Measurements from ENCODE around the gene FIBIN. TPM values are rescaled to one million over a fixed set of nuclear protein-coding genes. Genes with fewer than 3 reads are reported as not detected.

Gene FIBIN
- total and polyA plus RNA-seq, 2 experiments from 2014 or later = 0.21 to 0.66 TPM

GRCh38 chr11:26963764-26964163, 30.1 kb upstream of the FIBIN start:
- peaks cover 6% of the 10 kb centered on the region for H3K27me3 Mint-ChIP-seq (ENCODE audit: insufficient read depth, low read depth, poor library complexity)
- Histone ChIP-seq H3K79me2 (replicated peaks; ENCODE audit: insufficient read depth) (no peaks in the 10 kb centered on the region), H3K4me2 (peak overlapping the region; percentile 67; the same call in 1 of the 2 replicates), H3K9me2 (ENCODE audit: insufficient read depth) (peaks cover 3% of the 10 kb centered on the region; the same call in 1 of the 2 replicates), H3K36me3 (ENCODE audit: insufficient read depth) (no peaks in the 10 kb centered on the region), H3F3A (replicated peaks; ENCODE audit: low read depth) (no peaks in the 10 kb centered on the region), H2AFZ (no peak overlapping the region), H3K4me3 (no peak overlapping the region; the same call in 1 of the 2 replicates), H3K27me3 (ENCODE audit: insufficient read depth) (no peaks in the 10 kb centered on the region), H3K4me1 (ENCODE audit: insufficient read depth) (peaks cover 7% of the 10 kb centered on the region; the same call in 1 of the 2 replicates), H4K20me1 (replicated peaks; ENCODE audit: insufficient read depth) (no peaks in the 10 kb centered on the region), H3K27ac (ENCODE audit: low read depth) (no peak overlapping the region)
- H3K4me1 Mint-ChIP-seq = peaks cover 5% of the 10 kb centered on the region; the same call in 2 of the 3 replicates
- H3K4me3 Mint-ChIP-seq = no peak overlapping the region
- H3K9me3 Mint-ChIP-seq = peaks cover 4% of the 10 kb centered on the region; the same call in 2 of the 3 replicates
- ATAC-seq (no peak), DNase-seq (ENCODE audit: low spot score) (no peak)
- TF ChIP-seq STAT1 (IDR thresholded peaks at IDR 0.05; ENCODE audit: unreplicated experiment) = no peak
- no peak overlapping the region for H3K27ac Mint-ChIP-seq
- peaks cover 5% of the 10 kb centered on the region; the same call in 2 of the 3 replicates for H3K36me3 Mint-ChIP-seq (ENCODE audit: low read depth)

- peak overlapping the region; percentile 67 for H3K4me2 ChIP-seq
- H3F3A ChIP-seq (replicated peaks; ENCODE audit: low read depth) = no peaks in the 10 kb centered on the region
- no peaks in the 10 kb centered on the region for H4K20me1 ChIP-seq (replicated peaks; ENCODE audit: insufficient read depth)
- H3K4me1 Mint-ChIP-seq = peaks cover 5% of the 10 kb centered on the region; the same call in 2 of the 3 replicates
- peaks cover 7% of the 10 kb centered on the region; the same call in 1 of the 2 replicates for H3K4me1 ChIP-seq (ENCODE audit: insufficient read depth)
- DNase-seq (ENCODE audit: low spot score) = no peak
- TF ChIP-seq NANOG (IDR thresholded peaks at IDR 0.05; ENCODE audit: borderline replicate concordance) (no peak), ZNF331 (CRISPR knock-in tag; IDR thresholded peaks at IDR 0.05; ENCODE audit: low read depth) (no peak), ZNF114 (CRISPR knock-in tag; IDR thresholded peaks at IDR 0.05) (no peak), CTCF (conservative IDR thresholded peaks at IDR 0.05; ENCODE audit: low read depth in 2 of 2) (no peak), POLR2AphosphoS5 (IDR thresholded peaks at IDR 0.05; ENCODE audit: low read depth) (no peak), EZH2 (IDR thresholded peaks at IDR 0.05; ENCODE audit: low read depth, unreplicated experiment) (no peak), JUNB (IDR thresholded peaks at IDR 0.05; ENCODE audit: unreplicated experiment) (no peak), EZH2phosphoT487 (IDR thresholded peaks at IDR 0.05; ENCODE audit: unreplicated experiment) (no peak)
- TF ChIP-seq, protein P1, sequence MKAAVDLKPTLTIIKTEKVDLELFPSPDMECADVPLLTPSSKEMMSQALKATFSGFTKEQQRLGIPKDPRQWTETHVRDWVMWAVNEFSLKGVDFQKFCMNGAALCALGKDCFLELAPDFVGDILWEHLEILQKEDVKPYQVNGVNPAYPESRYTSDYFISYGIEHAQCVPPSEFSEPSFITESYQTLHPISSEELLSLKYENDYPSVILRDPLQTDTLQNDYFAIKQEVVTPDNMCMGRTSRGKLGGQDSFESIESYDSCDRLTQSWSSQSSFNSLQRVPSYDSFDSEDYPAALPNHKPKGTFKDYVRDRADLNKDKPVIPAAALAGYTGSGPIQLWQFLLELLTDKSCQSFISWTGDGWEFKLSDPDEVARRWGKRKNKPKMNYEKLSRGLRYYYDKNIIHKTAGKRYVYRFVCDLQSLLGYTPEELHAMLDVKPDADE (IDR thresholded peaks at IDR 0.05) = no peak
- TF ChIP-seq, protein P2, sequence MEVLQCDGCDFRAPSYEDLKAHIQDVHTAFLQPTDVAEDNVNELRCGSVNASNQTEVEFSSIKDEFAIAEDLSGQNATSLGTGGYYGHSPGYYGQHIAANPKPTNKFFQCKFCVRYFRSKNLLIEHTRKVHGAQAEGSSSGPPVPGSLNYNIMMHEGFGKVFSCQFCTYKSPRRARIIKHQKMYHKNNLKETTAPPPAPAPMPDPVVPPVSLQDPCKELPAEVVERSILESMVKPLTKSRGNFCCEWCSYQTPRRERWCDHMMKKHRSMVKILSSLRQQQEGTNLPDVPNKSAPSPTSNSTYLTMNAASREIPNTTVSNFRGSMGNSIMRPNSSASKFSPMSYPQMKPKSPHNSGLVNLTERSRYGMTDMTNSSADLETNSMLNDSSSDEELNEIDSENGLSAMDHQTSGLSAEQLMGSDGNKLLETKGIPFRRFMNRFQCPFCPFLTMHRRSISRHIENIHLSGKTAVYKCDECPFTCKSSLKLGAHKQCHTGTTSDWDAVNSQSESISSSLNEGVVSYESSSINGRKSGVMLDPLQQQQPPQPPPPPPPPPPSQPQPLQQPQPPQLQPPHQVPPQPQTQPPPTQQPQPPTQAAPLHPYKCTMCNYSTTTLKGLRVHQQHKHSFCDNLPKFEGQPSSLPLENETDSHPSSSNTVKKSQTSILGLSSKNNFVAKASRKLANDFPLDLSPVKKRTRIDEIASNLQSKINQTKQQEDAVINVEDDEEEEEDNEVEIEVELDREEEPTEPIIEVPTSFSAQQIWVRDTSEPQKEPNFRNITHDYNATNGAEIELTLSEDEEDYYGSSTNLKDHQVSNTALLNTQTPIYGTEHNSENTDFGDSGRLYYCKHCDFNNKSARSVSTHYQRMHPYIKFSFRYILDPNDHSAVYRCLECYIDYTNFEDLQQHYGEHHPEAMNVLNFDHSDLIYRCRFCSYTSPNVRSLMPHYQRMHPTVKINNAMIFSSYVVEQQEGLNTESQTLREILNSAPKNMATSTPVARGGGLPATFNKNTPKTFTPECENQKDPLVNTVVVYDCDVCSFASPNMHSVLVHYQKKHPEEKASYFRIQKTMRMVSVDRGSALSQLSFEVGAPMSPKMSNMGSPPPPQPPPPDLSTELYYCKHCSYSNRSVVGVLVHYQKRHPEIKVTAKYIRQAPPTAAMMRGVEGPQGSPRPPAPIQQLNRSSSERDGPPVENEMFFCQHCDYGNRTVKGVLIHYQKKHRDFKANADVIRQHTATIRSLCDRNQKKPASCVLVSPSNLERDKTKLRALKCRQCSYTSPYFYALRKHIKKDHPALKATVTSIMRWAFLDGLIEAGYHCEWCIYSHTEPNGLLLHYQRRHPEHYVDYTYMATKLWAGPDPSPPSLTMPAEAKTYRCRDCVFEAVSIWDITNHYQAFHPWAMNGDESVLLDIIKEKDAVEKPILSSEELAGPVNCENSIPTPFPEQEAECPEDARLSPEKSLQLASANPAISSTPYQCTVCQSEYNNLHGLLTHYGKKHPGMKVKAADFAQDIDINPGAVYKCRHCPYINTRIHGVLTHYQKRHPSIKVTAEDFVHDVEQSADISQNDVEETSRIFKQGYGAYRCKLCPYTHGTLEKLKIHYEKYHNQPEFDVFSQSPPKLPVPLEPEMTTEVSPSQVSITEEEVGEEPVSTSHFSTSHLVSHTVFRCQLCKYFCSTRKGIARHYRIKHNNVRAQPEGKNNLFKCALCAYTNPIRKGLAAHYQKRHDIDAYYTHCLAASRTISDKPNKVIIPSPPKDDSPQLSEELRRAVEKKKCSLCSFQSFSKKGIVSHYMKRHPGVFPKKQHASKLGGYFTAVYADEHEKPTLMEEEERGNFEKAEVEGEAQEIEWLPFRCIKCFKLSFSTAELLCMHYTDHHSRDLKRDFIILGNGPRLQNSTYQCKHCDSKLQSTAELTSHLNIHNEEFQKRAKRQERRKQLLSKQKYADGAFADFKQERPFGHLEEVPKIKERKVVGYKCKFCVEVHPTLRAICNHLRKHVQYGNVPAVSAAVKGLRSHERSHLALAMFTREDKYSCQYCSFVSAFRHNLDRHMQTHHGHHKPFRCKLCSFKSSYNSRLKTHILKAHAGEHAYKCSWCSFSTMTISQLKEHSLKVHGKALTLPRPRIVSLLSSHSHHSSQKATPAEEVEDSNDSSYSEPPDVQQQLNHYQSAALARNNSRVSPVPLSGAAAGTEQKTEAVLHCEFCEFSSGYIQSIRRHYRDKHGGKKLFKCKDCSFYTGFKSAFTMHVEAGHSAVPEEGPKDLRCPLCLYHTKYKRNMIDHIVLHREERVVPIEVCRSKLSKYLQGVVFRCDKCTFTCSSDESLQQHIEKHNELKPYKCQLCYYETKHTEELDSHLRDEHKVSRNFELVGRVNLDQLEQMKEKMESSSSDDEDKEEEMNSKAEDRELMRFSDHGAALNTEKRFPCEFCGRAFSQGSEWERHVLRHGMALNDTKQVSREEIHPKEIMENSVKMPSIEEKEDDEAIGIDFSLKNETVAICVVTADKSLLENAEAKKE (CRISPR knock-in tag; IDR thresholded peaks at IDR 0.05) = no peak
- H3K79me2 ChIP-seq (replicated peaks; ENCODE audit: insufficient read depth) = no peaks in the 10 kb centered on the region
- peak overlapping the region; percentile 92 for H2AFZ ChIP-seq
- peak overlapping the region; percentile 42 for H3K4me3 ChIP-seq
- peaks cover 5% of the 10 kb centered on the region for H3K27me3 Mint-ChIP-seq (ENCODE audit: insufficient read depth, low read depth, poor library complexity)
- H3K4me3 Mint-ChIP-seq = no peak overlapping the region
- no peak for ATAC-seq
- peaks cover 5% of the 10 kb centered on the region; the same call in 2 of the 3 replicates for H3K36me3 Mint-ChIP-seq (ENCODE audit: low read depth)
- H3K36me3 ChIP-seq (ENCODE audit: insufficient read depth) = no peaks in the 10 kb centered on the region
- H3K27me3 ChIP-seq (ENCODE audit: insufficient read depth) = no peaks in the 10 kb centered on the region
- peaks cover 3% of the 10 kb centered on the region; the same call in 1 of the 2 replicates for H3K9me2 ChIP-seq (ENCODE audit: insufficient read depth)
- H3K27ac Mint-ChIP-seq = no peak overlapping the region
- no peak overlapping the region for H3K27ac ChIP-seq (ENCODE audit: low read depth)
- H3K9me3 Mint-ChIP-seq = peaks cover 4% of the 10 kb centered on the region; the same call in 2 of the 3 replicates
These were observed 29.6 kb upstream of the FIBIN start for GRCh38 chr11:26964339-26964738.
